HCT116 (cell line): ENCODE measurements around the gene LSAMP. TPM values are rescaled to one million over a fixed set of nuclear protein-coding genes. Genes with fewer than 3 reads are reported as not detected.

Source experiments
- ATAC-seq: fragments of 200-7000 bp; cut with Tn5 transposase; 2 replicates; pipeline ENCODE4 v1.9.1; 2020; ENCODE audit warnings: mild to moderate bottlenecking, moderate library complexity
- BruUV-seq: library from RNA; stranded (reverse); fragments of 400-500 nt; replicated peaks from 2 replicates; lab custom pipeline; 2021; lab: Mats Ljungman, UMichigan
- CTCF ChIA-PET: fragments of 300-600 bp; sonication (Branson Sonifier 250); formaldehyde crosslinking; loops from one replicate; lab custom pipeline; 2021; ENCODE audit warnings: antibody characterized with exemption; lab: Charles Lee
- POLR2A ChIA-PET: fragments of 300-600, 350-600 bp; sonication (Branson Sonifier 250); formaldehyde crosslinking; loops from one replicate; lab custom pipeline; 2021; ENCODE audit warnings: antibody characterized with exemption; lab: Charles Lee
- RAD21 ChIA-PET, 2 experiments: fragments of 300-600 bp; sonication (Branson Sonifier 250); formaldehyde crosslinking; loops; one replicate each; lab custom pipeline; 2023; ENCODE audit warnings: low total read pairs in 2 of 2; ENCODE audit not compliant: uncharacterized antibody in 2 of 2, unreplicated experiment in 2 of 2, low non-redundant PET in 1 of 2; lab: Charles Lee
- DNase-seq: peaks from one replicate; pipeline ENCODE4 v3.0.0-alpha.2; 2010; ENCODE audit warnings: low read depth, low spot score
- H2AFZ ChIP-seq: fragments of 200-600 bp; shearing (Covaris generic), sonication (generic); 2 replicates; pipeline ENCODE4 v1.6.1; 2017; ENCODE audit warnings: low read depth, mixed run types, mixed read lengths, antibody characterized with exemption, low read length; ENCODE audit not compliant: poor library complexity, severe bottlenecking
- H3K27ac ChIP-seq: 2 replicates; pipeline ENCODE4 v1.5.1; 2012; ENCODE audit warnings: low read depth, low read length
- H3K27me3 ChIP-seq: fragments of 200-600 bp; sonication (generic); 2 replicates; pipeline ENCODE4 v1.6.1; 2016; ENCODE audit warnings: mixed run types, low read length, mixed read lengths; ENCODE audit not compliant: insufficient read depth
- H3K36me3 ChIP-seq, 2 experiments: fragments of 200-500 bp in 1 of 2; fragments of 200-600 bp in 1 of 2; sonication (Bioruptor generic) in 1 of 2; sonication (generic) in 1 of 2; 2 replicates each; pipeline versions ENCODE4 v1.5.1 to v1.6.1; 2014 to 2016; ENCODE audit warnings: low read length in 2 of 2, inconsistent platforms in 1 of 2, mixed read lengths in 1 of 2, mixed run types in 1 of 2; ENCODE audit not compliant: insufficient read depth in 2 of 2, control insufficient read depth in 1 of 2
- H3K4me1 ChIP-seq, 2 experiments: fragments of 200-600 bp in 1 of 2; sonication (generic) in 1 of 2; 2 replicates each; pipeline versions ENCODE4 v1.5.1 to v1.6.1; 2012 to 2017; ENCODE audit warnings: low read length in 2 of 2, inconsistent platforms in 1 of 2, mild to moderate bottlenecking in 1 of 2, mixed read lengths in 1 of 2, mixed run types in 1 of 2, moderate library complexity in 1 of 2; ENCODE audit not compliant: insufficient read depth in 2 of 2, control insufficient read depth in 1 of 2
- H3K4me2 ChIP-seq: fragments of 200-600 bp; sonication (generic); 2 replicates; pipeline ENCODE4 v1.6.1; 2017; ENCODE audit warnings: mixed run types, low read length, mixed read lengths
- H3K4me3 ChIP-seq, 2 experiments: fragments of 200-600 bp in 1 of 2; sonication (generic) in 1 of 2; replicated peaks in 1 of 2; 2 replicates each; pipeline ENCODE4 v1.5.1; 2011 to 2016; ENCODE audit warnings: low read length in 2 of 2, control low read depth in 1 of 2, low read depth in 1 of 2, mild to moderate bottlenecking in 1 of 2, mixed read lengths in 1 of 2, mixed run types in 1 of 2
- H3K79me2 ChIP-seq: fragments of 200-600 bp; sonication (generic); 2 replicates; pipeline ENCODE4 v1.6.1; 2017; ENCODE audit warnings: mild to moderate bottlenecking, mixed run types, low read length, moderate library complexity, mixed read lengths; ENCODE audit not compliant: insufficient read depth
- H3K9ac ChIP-seq: fragments of 200-600 bp; sonication (generic); 2 replicates; pipeline ENCODE4 v1.6.1; 2016; ENCODE audit warnings: low read length, mixed read lengths
- H3K9me2 ChIP-seq: fragments of 200-600 bp; sonication (generic), shearing (Covaris generic); 2 replicates; pipeline ENCODE4 v1.6.1; 2017; ENCODE audit warnings: mixed run types, mild to moderate bottlenecking, moderate library complexity; ENCODE audit not compliant: insufficient read depth
- H3K9me3 ChIP-seq, 2 experiments: fragments of 200-500 bp in 1 of 2; fragments of 200-600 bp in 1 of 2; sonication (Bioruptor generic) in 1 of 2; sonication (generic) in 1 of 2; 2 replicates each; pipeline ENCODE4 v1.6.1; 2014 to 2017; ENCODE audit warnings: low read length in 2 of 2, mixed read lengths in 2 of 2, inconsistent platforms in 1 of 2, low read depth in 1 of 2, mild to moderate bottlenecking in 1 of 2, mixed run types in 1 of 2, moderate library complexity in 1 of 2; ENCODE audit not compliant: control insufficient read depth in 1 of 2, insufficient read depth in 1 of 2
- H4K20me1 ChIP-seq: fragments of 200-600 bp; sonication (generic), shearing (Covaris generic); 2 replicates; pipeline ENCODE4 v1.6.1; 2017; ENCODE audit warnings: mixed run types, mild to moderate bottlenecking, moderate library complexity; ENCODE audit not compliant: insufficient read depth
- EZH2phosphoT487 ChIP-seq: fragments of 200-600 bp; IDR thresholded peaks from 2 replicates; pipeline ENCODE4 v1.6.1; 2018; ENCODE audit warnings: antibody characterized with exemption, borderline replicate concordance
- POLR2A ChIP-seq: IDR thresholded peaks from 2 replicates; pipeline ENCODE4 v1.7.0; 2011; ENCODE audit warnings: borderline replicate concordance; ENCODE audit not compliant: insufficient read depth, insufficient read length; ENCODE audit errors: extremely low read depth
- POLR2AphosphoS5 ChIP-seq: IDR thresholded peaks from 2 replicates; pipeline ENCODE4 v1.6.1; 2011; ENCODE audit warnings: mild to moderate bottlenecking, low read depth, low read length, moderate library complexity
- SRF ChIP-seq: IDR thresholded peaks from 2 replicates; pipeline ENCODE4 v1.6.1; 2012; ENCODE audit warnings: low read depth
- ZNF274 ChIP-seq: fragments of 200-500 bp; sonication (Bioruptor generic); IDR thresholded peaks from 2 replicates; pipeline ENCODE4 v1.6.1; 2014; ENCODE audit warnings: mild to moderate bottlenecking, low read depth, low read length, inconsistent platforms
- intact Hi-C: fragments of 100-400 bp; cut with micrococcal nuclease; formaldehyde crosslinking; loops from 2 replicates; pipeline ENCODE4 v1.10.0; 2022
- total RNA-seq: library from RNA; stranded (reverse); gene quantifications from one replicate; pipeline ENCODE4 v1.2.1, GENCODE V29; 2021; ENCODE audit not compliant: unreplicated experiment
- TF ChIP-seq, protein P1 (sequence below), 3 experiments: fragments of 200-600 bp in 1 of 3; sonication (generic) in 1 of 3; IDR thresholded peaks in 2 of 3; conservative IDR thresholded peaks in 1 of 3; 2 replicates each; pipeline ENCODE4 v1.5.1; 2012 to 2017; ENCODE audit warnings: low read depth in 2 of 3, low read length in 2 of 3, antibody characterized with exemption in 1 of 3, borderline replicate concordance in 1 of 3, control low read depth in 1 of 3, mild to moderate bottlenecking in 1 of 3, mixed read lengths in 1 of 3, mixed run types in 1 of 3, moderate library complexity in 1 of 3; ENCODE audit not compliant: insufficient read depth in 1 of 3
- TF ChIP-seq, protein P2 (sequence below): IDR thresholded peaks from 2 replicates; pipeline ENCODE4 v1.6.1; 2012; ENCODE audit warnings: low read depth
- TF ChIP-seq, protein P3 (sequence below): IDR thresholded peaks from 2 replicates; pipeline ENCODE4 v1.6.1; 2012

Gene LSAMP
- total RNA-seq, 1 experiment from 2014 or later: 0.25 TPM

DNA sequence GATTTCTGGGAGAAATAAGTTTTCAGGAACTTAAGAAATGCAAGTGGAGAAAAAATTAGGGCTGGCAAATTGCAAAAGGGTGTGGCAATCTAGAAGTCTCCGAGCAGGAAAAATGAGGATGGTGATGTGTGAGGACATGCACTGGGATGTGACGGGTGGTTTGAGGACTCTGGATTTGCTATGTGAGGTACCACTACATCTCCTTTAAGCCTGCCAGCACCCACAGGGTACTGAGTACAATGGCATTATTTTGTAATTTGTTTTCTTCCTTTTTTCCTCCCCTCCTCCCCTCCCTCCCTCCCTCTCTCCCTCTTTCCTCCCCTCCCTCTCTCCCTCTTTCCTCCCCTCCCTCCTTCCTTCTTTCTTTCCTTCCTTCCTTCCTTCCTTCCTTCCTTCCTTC, 584.5 kb downstream of the LSAMP start:
- H3K27me3 ChIP-seq: peaks cover 65% of the 10 kb centered on the region
- ChIA-PET RAD21 (no interaction called here), POLR2A (no interaction called here), CTCF (no interaction called here)
- no peaks in the 10 kb centered on the region for H3K4me1 ChIP-seq
- TF ChIP-seq, protein P1, sequence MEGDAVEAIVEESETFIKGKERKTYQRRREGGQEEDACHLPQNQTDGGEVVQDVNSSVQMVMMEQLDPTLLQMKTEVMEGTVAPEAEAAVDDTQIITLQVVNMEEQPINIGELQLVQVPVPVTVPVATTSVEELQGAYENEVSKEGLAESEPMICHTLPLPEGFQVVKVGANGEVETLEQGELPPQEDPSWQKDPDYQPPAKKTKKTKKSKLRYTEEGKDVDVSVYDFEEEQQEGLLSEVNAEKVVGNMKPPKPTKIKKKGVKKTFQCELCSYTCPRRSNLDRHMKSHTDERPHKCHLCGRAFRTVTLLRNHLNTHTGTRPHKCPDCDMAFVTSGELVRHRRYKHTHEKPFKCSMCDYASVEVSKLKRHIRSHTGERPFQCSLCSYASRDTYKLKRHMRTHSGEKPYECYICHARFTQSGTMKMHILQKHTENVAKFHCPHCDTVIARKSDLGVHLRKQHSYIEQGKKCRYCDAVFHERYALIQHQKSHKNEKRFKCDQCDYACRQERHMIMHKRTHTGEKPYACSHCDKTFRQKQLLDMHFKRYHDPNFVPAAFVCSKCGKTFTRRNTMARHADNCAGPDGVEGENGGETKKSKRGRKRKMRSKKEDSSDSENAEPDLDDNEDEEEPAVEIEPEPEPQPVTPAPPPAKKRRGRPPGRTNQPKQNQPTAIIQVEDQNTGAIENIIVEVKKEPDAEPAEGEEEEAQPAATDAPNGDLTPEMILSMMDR (IDR thresholded peaks at IDR 0.05 in 2 of 3, conservative IDR thresholded peaks at IDR 0.05 in 1 of 3; ENCODE audit: borderline replicate concordance in 1 of 3, insufficient read depth in 1 of 3, low read depth in 2 of 3, low read length in 2 of 3): no peak
- no peak for TF ChIP-seq POLR2A
- no peak for ATAC-seq
- no peaks in the 10 kb centered on the region for H3K9me3 ChIP-seq
- no peak for DNase-seq
- intact Hi-C loops: no loop called here
- H3K36me3 ChIP-seq: no peaks in the 10 kb centered on the region
- no peak overlapping the region for H2AFZ ChIP-seq
- H3K4me3 ChIP-seq: no peak overlapping the region
- no peaks in the 10 kb centered on the region for H4K20me1 ChIP-seq
- no peak overlapping the region for H3K4me2 ChIP-seq
- no peaks in the 10 kb centered on the region for H3K79me2 ChIP-seq
- no TSS peak for BruUV-seq
- H3K27ac ChIP-seq: no peak overlapping the region
- H3K9ac ChIP-seq: no peak overlapping the region
- H3K9me2 ChIP-seq: no peaks in the 10 kb centered on the region

DNA sequence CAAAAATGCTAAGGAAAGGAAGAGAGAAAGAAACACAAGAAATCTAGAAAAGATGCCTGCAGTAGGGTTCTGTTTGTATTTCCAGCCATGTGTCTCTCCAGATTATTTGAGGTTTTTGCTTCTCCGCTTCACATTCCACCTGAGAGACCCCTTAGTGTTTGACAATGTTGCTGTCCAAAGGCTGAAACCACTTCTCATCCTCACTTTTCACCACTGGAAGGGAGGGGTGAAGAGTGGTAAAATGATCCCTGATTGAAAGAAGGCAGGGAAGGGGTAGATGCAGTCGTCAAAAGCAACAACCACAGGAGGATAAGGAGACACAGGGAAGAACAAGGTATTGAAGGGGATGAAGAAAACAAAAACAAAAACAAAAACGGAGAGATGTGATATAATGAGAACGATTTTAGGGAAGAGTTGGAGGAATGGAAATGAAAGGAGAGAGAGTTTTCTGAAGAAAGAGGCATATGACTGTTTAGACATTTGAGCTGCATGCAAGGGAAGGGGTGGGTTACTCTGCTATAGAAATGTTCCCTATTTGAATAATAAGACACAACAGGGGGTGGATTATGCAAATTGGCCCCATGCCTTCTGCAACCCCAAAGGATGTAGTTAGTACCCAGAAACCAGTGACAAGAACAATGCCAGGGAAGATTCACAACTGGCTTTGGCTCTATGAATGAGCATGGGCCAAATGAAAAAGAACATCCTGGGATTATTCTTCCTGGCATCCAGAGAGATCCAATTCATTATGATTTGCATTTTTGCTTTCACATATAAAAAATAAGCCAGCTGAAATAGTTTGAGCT, 586.1 kb downstream of the LSAMP start:
- H3K4me1 ChIP-seq: no peaks in the 10 kb centered on the region
- no peaks in the 10 kb centered on the region for H3K79me2 ChIP-seq
- ATAC-seq (no peak), DNase-seq (no peak)
- H3K9me2 ChIP-seq: no peaks in the 10 kb centered on the region
- H3K4me2 ChIP-seq: no peak overlapping the region
- H3K4me3 ChIP-seq: no peak overlapping the region
- no peak overlapping the region for H2AFZ ChIP-seq
- H3K27me3 ChIP-seq: peaks cover 50% of the 10 kb centered on the region
- CTCF ChIA-PET: no interaction called here
- POLR2A ChIA-PET: no interaction called here
- BruUV-seq: no TSS peak
- intact Hi-C loops: no loop called here
- no peaks in the 10 kb centered on the region for H3K9me3 ChIP-seq
- no peaks in the 10 kb centered on the region for H3K36me3 ChIP-seq
- no peak overlapping the region for H3K9ac ChIP-seq
- RAD21 ChIA-PET: no interaction called here
- no peak overlapping the region for H3K27ac ChIP-seq
- H4K20me1 ChIP-seq: no peaks in the 10 kb centered on the region
- TF ChIP-seq, protein P2, sequence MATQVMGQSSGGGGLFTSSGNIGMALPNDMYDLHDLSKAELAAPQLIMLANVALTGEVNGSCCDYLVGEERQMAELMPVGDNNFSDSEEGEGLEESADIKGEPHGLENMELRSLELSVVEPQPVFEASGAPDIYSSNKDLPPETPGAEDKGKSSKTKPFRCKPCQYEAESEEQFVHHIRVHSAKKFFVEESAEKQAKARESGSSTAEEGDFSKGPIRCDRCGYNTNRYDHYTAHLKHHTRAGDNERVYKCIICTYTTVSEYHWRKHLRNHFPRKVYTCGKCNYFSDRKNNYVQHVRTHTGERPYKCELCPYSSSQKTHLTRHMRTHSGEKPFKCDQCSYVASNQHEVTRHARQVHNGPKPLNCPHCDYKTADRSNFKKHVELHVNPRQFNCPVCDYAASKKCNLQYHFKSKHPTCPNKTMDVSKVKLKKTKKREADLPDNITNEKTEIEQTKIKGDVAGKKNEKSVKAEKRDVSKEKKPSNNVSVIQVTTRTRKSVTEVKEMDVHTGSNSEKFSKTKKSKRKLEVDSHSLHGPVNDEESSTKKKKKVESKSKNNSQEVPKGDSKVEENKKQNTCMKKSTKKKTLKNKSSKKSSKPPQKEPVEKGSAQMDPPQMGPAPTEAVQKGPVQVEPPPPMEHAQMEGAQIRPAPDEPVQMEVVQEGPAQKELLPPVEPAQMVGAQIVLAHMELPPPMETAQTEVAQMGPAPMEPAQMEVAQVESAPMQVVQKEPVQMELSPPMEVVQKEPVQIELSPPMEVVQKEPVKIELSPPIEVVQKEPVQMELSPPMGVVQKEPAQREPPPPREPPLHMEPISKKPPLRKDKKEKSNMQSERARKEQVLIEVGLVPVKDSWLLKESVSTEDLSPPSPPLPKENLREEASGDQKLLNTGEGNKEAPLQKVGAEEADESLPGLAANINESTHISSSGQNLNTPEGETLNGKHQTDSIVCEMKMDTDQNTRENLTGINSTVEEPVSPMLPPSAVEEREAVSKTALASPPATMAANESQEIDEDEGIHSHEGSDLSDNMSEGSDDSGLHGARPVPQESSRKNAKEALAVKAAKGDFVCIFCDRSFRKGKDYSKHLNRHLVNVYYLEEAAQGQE: peak; percentile 29
- TF ChIP-seq, protein P3, sequence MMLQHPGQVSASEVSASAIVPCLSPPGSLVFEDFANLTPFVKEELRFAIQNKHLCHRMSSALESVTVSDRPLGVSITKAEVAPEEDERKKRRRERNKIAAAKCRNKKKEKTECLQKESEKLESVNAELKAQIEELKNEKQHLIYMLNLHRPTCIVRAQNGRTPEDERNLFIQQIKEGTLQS: no peak
- no peak for TF ChIP-seq POLR2AphosphoS5
- TF ChIP-seq EZH2phosphoT487: no peak
- TF ChIP-seq ZNF274: no peak
- TF ChIP-seq SRF: no peak
